Stimulated activated CD8-positive, alpha-beta memory T cell treated with anti-CD3 and anti-CD28 coated beads, Interleukin-15, amount 100 ng/mL, for 1 hour (primary cell): ENCODE data around the gene SHOC2.

Experiments
- DNase-seq: peaks from one replicate; pipeline ENCODE4 v3.0.0-alpha.2; 2020; ENCODE audit warnings: low read depth

Gene SHOC2

DNA sequence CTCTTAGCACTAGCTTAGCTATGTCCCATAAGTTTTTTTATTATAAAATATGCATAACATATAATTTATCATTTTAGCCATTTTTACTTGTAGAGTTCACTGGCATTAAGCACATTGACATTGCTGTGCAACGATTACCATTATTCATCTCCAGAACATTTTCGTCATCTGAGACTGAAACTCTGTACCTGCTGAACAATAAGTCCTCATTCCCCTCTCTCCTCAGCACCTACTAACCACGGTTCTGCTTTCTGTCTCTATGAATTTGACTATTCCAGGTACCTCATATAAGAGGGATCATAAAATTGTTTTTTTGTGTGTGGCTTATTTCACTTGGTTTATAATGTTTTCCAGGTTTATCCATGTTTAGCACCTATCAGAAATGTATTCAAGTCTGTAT, 64.1 kb downstream of the SHOC2 start:
- DNase-seq: no peak

DNA sequence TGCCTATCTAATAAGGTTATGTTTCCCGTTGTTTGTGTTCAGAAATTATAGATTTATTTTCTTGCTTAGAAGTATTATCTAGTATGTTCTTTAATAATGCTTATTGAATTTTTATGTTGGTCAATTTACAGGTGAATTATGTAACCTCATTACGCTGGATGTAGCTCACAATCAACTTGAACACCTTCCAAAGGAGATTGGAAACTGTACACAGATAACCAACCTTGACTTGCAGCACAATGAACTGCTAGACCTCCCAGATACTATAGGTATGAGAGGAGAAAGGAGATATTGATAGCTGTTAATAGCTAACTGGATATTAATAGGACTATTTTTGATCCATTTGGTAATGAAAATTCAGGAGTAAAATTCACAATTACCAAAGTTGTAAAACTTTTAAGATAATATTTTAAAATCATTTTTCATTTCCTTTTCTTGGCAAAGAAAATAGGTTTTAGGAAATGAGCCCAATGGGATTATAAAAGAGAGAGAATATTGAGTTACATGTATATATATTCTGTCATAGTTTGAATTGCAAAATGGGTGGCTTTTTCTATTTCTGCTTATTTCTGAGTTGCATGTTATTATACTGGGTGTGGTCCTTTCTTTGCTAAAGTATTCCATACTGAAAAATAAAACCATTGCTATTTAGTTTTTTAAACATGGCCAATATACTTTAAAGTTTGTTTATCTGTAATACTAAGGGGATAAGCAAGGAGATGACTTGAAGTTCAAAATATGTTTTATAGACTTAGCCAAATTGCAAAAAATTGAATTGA, 66.3 kb downstream of the SHOC2 start:
- no peak for DNase-seq

DNA sequence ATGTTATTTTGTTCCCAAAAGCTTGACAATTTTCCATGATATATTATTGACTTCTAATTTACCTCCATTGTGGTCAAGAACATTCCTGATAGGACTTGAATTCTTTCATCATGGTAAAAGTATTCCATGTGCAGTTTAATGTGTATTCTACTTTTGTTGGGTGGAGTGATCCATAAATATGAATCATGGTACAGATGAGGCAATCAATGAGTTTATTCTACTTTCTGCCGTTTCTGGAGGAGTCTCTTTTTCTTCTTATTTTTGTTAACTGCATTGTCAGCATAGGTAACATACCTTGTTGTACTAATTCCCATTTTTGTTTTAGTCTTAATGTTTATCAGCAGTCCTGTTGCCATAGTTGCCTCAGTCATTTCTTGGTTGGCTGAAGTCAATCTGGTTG, 69.6 kb downstream of the SHOC2 start:
- no peak for DNase-seq

DNA sequence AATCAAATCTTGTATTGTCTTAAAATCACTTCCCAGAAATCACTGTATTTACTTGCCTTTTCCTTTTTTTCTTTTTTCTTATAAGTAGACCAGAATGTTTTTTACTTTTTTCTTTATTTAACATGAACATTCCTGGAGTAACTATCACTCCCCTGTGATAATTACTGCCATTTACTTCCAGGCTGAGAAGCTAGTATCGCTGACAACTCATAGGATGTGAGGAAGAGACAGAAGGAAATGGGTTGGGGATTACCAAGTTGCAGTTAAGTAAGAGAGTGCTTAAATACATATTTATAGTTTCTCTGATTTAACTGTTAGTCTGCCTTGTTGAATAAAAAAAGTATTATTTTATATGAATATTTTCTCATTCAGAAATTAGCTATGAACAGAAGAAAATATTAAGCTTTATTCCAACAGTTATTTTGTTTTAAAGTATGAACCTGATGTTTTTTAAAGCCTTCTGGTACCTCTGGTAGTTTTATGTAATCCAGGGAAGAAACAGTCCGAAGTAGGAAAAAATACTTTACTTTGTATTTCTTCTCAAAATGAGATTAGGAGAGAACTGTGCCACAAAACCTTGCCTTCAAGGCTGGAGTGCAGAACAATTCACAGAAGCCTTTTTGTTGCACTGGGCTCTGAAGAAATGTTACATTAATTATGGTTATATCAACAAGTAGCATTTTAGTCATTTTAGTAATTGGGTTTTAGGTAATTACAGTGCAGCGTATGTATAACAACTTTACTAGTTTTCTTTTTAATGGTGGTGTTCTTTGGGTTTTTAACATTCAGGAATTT, 72.8 kb downstream of the SHOC2 start:
- no peak for DNase-seq

DNA sequence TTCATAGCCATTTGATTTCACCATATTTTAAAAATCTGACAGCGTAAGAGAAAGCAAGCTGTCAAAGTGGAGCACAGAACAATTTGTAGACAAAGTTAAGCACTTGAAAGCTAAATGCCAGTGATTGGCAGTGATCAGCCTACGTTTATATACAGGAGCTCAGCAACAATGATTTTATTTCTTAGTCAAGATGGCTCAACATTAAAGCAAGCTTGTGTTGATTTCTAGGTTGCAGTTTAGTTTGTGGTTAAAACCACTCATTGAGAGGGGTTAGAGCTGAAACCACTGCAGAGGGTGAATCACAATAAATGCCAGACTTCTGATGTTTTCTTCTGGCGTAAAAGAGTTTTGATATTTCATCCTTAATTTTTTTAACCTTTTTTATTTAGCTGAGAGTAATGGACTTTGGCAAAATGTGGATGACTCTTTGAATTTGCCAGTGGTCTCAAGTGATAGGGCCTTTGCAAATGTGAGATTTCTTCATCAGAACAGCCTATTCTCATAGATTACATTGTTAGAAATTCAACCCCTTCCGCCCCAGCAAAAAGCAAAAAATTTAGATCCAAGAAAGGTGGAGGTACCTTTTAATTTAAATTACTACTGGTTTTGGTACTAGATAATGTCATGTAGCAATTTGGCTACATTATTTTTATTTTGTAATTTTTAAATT, 73.8 kb downstream of the SHOC2 start:
- DNase-seq: no peak

DNA sequence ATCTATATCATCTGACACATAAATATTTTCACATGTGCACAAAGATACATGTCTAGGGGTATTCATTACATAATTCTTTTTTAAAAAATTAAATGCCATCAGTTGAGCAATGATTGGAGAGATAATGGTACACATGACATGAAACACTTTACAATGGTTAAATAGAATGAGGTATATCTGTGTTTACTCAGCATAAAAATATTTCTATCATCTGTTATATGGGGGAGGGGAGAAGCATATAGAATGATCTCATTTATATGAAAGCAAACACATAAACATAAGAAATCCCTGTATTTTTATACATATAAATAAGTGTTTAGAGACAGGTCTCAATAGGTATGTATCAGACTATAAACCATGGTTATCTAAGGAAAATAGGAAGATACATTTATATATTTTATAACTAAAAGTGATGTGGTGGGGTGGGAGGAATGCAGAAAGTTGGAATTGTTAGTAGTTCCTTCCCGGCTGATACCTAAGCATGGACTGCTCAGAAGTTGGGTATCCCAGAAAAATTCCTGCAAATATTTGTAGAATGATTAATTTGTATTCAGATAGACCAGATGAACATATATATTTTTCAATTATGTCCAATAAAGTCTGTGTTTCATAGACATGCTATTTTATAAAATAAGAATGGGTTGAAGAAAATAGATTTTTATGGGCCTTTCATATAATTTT, 75.1 kb downstream of the SHOC2 start:
- no peak for DNase-seq

DNA sequence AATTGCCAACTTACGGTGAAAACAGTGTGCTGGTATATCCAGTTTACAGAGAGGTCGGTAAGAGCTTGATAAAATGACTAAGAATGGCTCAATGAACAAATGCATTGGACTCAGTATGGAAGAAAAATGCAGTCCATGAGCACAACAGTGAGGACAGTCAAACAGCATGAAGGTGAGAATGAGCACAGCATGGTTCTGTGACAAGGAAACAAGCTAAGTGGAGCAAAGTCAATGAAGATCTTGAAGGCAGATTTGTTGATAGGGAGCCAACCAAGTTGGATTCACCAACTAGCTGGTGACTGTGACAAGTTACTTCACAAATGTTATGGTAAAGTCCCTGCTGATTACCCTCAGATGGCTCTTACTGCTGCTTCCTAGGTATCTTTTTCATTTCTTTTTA, 75.9 kb downstream of the SHOC2 start:
- no peak for DNase-seq

DNA sequence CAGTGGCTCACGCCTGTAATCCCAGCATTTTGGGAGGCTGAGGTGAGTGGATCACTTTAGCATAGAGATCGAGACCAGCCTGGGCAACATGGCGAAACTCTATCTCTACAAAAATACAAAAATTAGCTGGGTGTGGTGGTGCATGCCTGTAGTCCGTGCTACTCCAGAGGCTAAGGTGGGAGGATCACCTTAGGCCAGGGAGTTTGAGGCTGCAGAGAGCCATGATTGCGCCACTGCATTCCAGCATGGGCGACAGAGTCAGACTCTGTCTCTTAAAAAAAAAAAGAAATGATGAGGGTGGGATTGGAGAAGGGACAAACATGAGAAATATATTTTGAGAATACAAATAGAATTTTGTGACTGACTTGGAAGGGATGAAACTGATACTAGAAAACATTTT, 76.9 kb downstream of the SHOC2 start:
- DNase-seq: no peak

DNA sequence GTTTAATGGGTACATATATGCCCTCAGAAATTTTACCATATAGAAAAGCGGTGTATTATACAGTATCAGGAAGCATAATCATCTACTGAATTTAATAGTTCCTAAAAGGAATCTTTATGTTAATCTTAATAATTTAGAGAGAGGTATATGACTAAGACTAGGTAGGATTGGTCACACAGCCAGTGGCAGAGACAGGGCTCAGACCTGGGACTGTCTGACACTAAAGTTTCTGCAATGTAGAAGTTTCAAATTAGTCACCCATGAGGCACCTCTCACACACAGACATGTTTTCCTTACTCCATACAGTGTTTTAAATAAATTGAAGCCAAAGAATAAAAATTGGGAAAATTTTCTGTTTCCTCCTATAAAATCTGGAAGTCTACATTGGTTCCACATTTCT, 84.6 kb downstream of the SHOC2 start:
- no peak for DNase-seq

DNA sequence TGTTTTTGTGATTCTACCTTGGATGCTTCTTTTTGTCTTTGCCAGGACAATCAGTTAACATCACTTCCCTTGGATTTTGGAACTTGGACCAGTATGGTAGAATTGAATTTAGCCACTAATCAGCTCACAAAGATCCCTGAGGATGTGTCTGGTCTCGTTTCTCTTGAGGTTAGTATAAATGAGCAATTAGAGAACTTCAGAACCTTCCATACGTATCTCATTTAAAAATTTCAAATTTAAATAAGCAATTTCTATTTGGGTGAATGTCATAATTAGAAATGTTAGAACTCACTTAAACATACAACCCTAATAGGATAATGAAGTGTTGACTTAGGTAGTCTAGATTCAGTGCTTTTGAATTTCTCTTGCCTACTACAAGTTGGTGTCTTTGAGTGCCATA, 88.1 kb downstream of the SHOC2 start:
- DNase-seq: no peak

DNA sequence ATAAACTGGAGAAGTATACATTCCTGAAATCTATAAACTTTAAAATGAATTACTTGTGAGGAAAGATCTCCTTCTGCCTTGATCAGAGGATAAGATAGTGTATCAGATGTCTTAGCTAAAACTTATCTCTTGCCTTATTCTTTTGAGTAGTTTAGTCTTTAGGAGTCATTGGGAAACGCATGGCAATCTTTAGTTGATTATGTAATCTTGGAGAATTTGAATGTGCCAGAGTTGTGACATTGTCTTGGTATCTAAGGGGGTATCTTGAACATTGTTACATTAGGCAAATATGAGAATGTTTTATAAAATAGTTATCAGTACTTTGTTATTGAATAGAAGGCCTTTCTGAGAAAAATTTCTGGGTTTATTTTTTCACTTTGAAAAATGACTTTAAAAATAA, 95.8 kb downstream of the SHOC2 start:
- no peak for DNase-seq

DNA sequence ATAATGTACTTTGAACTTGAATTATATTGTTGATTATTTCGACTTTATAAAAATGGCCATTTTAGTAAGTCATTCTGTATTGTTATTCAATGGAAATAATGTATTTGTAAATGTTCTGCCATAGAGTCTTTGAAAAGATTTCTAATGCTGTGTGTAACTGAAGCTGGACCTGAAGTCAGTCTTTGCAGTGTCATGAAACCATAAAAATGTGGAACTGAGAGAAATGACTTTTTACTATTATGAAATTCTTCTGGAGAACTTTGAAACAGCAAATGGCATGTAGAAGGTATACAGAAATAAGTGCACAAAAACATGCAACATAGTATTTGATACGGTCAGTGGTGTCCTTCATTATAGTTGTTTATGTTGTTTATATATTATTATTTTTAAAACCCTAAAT, 97.7 kb downstream of the SHOC2 start:
- DNase-seq: no peak

DNA sequence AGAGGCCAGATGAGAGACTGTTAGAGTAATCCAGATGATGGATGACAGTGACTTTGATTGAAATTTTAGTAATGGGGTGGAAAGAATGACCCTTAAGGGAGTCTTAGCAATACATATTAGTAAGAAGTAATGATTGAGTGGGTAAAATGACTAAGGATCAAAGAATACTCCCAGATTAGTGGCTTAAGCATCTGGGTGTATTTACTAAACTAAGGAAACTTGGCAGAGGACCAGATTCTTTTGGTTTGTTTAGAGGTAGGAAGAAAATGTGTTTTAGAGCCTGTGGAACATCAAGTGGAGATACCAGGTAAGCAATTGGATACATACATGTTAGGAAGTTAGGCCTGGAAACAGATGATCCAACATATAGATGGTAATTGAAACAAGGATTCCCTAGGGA, 98.6 kb downstream of the SHOC2 start:
- no peak for DNase-seq

DNA sequence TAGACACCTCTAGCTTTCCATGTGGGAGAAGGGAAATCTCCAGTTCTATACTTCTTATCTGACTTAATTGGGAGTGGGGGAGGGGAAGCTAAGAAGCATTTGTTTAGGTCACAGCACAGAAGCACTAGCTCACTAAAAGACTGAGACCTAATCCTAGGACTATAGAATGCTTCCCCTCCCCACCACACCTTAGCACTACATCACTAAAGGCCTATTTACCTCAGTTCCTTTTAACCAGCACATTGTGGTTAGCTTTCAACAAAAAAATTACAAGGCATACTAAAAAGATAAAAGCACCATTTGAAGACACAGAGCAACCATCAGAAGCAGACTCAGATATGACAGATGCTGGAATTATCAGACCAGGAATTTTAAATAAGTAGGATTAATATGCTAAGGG, 103.7 kb downstream of the SHOC2 start:
- no peak for DNase-seq

DNA sequence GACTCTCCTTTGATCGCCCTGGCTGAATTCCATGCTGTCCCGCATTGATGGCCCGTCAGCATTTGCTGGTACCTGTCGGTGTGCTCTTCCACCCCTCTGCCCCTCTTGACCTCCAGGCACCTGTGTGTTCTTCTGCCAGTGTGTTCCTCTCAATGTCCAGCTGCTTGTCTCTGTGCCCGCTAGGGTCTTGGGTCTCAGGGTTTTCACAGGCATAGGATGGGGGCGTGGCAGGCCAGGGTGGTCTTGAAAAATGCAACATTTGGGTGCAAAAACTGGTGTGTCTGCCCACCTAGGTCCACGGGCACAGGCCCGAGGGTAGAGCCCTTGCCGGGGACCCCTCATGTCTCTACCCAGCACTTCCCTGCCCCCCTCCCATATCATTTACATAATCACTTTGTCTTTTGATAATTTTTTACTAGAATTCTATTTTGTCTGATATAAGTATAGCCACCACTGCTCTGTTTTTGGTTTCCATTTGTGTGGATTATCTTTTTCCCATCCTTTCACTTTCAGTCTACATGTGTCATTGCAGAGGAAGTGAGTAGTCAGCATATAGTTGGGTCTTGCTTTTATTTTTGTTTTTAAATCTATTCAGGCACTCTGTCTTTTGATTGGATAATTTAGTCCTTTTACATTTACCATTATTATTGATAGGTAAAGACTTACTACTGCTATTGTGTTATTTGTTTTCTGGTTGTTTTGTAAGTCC, 110.8 kb downstream of the SHOC2 start:
- DNase-seq: no peak

DNA sequence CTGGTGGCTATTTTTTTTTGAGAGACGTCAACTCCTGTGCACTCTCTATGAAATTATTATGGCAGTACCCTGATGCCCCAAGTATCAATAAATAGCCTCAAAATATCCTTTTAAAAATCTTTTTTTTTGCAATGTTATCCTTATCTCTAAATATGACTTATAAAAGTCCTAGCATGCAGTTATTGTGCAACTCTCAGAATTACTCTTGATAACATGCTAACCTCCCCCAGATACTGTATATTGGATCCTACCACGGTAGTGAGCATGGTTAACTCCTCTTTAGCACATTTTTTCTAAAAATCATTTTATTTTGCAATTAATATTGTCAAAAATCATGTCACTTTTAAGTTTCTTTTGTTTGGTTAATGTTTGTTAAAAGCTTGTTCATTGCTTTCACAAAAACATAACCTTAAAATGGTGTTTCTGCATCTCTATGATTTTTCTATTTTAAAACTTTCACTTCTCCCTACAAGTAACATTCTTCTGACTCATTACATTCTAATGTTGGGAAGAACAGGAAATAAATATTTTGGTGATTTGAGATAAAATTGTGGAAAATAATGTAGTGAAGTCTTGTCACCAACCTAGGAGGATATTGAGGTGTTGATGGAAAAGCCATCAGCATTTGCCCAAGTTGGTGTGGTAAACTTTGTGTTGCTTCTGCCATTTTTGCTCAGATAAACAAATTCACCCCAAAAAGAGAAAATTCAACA, 115.3 kb downstream of the SHOC2 start:
- DNase-seq: no peak

DNA sequence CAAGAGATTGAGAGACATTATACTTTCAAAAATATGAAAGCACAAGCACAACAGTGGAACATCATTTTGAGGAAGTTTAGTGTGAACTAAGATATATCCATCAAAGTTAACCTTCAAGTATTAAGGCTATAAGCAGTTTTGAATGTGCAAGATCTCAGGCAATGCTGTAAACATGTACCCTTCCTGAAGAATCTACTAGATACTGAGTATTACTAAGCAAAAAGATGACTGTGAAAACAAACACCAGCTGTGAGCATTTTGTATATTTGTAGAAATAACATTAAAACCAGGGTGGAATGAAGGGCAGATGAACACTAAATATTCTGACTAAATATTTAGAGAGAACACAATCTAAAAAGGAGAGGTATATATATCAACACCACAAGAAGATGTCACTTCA, 116.1 kb downstream of the SHOC2 start:
- no peak for DNase-seq

DNA sequence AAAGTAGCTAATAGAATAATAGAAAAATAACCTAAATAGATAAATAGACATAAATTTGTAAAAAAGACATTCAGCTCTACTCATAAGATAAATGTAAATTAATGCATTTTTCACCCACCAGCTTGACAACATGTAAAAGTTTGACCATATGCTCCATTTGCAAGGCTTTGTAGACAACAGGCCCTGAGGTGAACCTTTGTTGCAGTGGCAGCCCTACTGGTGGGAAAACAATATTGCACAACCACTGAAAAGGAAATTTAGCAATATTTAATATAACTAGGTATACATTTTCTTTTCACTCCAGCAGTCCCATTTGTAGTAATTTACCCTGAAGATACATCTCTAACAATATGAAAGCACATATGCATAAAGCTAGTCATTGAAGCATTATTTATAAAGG, 118.5 kb downstream of the SHOC2 start:
- DNase-seq: no peak

DNA sequence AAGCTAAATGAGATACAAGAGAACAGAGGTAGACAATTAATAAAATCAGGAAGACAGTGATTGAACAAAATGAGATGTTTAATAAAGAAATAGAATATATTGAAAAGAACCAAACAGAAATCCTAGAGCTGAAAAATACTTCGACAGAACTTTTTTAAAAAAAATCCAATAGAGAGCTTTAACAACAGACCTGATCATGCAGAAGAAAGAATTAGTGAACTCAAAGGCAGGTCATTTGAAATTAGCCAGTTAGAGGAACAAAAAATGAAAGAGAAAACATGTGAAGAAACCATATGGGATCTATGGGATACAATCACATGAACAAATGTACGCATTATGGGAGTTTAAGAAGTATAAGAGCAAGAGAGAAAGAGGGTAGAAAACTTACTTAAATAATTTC, 120.1 kb downstream of the SHOC2 start:
- DNase-seq: no peak

DNA sequence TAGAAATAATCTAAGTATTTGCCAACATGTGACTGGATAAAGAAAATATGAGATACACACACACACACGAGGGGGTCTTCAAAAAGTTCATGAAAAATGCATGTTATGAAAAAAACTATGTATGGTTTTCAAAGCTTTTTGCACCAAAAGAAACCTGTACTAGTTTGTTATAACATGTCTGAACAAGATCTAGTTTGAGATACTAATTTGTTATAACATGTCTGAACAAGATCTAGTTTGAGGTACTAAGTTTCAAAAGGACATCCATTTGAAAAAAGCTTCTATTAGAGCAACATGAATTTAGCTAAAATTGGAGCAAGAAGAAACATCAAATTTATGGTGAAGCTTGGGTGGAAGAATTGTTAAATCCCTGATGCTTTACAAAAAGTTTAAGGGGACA, 137.6 kb downstream of the SHOC2 start:
- DNase-seq: no peak
